ENCODE measurements around the gene JAK3. TPM values are rescaled to one million over a fixed set of nuclear protein-coding genes. Genes with fewer than 3 reads are reported as not detected.

JAK3 gene
- polyA plus RNA-seq, 3 donors: 13.8 to 44.6 (median 34.0) TPM

DNA sequence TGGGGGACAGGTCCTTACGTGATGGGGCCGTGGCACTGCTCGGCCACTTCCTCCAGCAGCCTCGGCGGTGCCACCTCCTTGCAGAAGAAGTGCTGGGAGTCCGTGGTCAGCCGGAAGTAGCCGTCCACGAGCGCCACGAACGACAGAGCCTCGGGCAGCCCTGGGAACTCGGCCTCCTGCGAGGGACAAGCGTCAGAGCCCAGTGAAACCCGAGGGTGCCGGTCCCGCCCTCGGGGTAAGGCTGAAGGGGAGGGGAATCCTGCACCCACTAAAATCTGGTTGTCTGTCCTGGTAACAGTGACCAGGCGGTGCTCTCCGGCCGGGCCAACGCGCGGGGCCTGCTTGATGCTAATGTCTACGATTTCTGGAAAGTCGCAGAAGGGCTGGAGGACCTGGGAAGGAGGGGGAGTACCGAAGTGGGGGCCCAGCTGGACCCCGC, 6.4 kb downstream of the JAK3 start:
- H3K36me3 ChIP-seq (replicated peaks in 1 of 2; ENCODE audit: control insufficient read depth in 1 of 2, insufficient read depth in 2 of 2, low read length in 2 of 2): peaks cover 38 to 62% of the 10 kb centered on the region in 2 donors
- peaks cover 0 to 6% (median 2%) of the 10 kb centered on the region in 3 donors for H3K27me3 Mint-ChIP-seq (ENCODE audit: low read depth in 3 of 3)
- no peak overlapping the region for H2AFZ ChIP-seq (ENCODE audit: insufficient read depth, low read depth, low read length, poor library complexity, severe bottlenecking)
- no peak for DNase-seq
- no peak overlapping the region for H3K27ac ChIP-seq (ENCODE audit: low read depth in 1 of 2, low read length in 2 of 2)
- H3K9me3 Mint-ChIP-seq: no peaks in the 10 kb centered on the region
- intact Hi-C loops (cut with micrococcal nuclease): no loop called here
- H3K27me3 ChIP-seq (ENCODE audit: control insufficient read depth in 2 of 2, insufficient read depth in 2 of 2, low read length in 2 of 2): no peaks in the 10 kb centered on the region
- peaks cover 30% of the 10 kb centered on the region for H3K4me1 Mint-ChIP-seq
- peaks cover 17% of the 10 kb centered on the region for H4K20me1 ChIP-seq (ENCODE audit: insufficient read depth, low read length)
- H3K4me2 ChIP-seq (replicated peaks; ENCODE audit: extremely low read depth, low read length, poor library complexity, severe bottlenecking): no peak overlapping the region
- 83% methylated on average over 20 of the region's 30 CpGs for WGBS (ENCODE audit: insufficient coverage)
- H3K79me2 ChIP-seq (ENCODE audit: insufficient read depth, low read length): no peaks in the 10 kb centered on the region
- TF ChIP-seq, protein P1, sequence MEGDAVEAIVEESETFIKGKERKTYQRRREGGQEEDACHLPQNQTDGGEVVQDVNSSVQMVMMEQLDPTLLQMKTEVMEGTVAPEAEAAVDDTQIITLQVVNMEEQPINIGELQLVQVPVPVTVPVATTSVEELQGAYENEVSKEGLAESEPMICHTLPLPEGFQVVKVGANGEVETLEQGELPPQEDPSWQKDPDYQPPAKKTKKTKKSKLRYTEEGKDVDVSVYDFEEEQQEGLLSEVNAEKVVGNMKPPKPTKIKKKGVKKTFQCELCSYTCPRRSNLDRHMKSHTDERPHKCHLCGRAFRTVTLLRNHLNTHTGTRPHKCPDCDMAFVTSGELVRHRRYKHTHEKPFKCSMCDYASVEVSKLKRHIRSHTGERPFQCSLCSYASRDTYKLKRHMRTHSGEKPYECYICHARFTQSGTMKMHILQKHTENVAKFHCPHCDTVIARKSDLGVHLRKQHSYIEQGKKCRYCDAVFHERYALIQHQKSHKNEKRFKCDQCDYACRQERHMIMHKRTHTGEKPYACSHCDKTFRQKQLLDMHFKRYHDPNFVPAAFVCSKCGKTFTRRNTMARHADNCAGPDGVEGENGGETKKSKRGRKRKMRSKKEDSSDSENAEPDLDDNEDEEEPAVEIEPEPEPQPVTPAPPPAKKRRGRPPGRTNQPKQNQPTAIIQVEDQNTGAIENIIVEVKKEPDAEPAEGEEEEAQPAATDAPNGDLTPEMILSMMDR (IDR thresholded peaks at IDR 0.05): no peak
- H3K4me1 ChIP-seq (ENCODE audit: control insufficient read depth in 1 of 2, insufficient read depth in 2 of 2, low read length in 2 of 2): peaks cover 24 to 30% of the 10 kb centered on the region in 2 donors
- no peak overlapping the region for H3K4me3 Mint-ChIP-seq
- peaks cover 59 to 78% of the 10 kb centered on the region in 2 donors for H3K36me3 Mint-ChIP-seq
- H3K4me3 ChIP-seq (replicated peaks in 1 of 3; ENCODE audit: low read depth in 2 of 3, low read length in 3 of 3): no peak overlapping the region
- no peak overlapping the region for H3K27ac Mint-ChIP-seq
- H3K9me3 ChIP-seq (replicated peaks in 1 of 2; ENCODE audit: control insufficient read depth in 1 of 2, insufficient read depth in 1 of 2, low read length in 2 of 2): no peaks in the 10 kb centered on the region
- no peak overlapping the region for H3K9ac ChIP-seq (ENCODE audit: insufficient read depth, low read length, poor library complexity, severe bottlenecking)

DNA sequence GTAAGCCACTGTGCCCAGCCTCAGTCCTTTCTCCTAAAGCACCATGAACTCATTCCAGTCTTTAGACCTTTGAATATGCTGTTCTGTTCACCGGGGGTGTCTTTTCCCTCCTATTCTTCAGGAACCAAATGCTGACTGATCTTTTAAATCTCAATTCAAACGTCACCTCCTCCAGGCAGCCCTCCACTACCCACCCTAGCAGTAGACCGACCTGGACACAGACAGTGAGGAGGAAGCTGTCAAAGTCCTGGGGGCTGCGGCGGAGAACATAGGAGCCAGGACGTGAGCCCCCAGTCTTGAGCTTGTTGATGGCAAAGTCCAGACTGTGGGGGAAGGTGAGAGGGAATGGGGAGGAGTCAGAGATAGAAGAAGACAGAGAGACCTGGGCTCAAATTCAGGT, 7.8 kb downstream of the JAK3 start:
- H3K4me2 ChIP-seq (replicated peaks; ENCODE audit: extremely low read depth, low read length, poor library complexity, severe bottlenecking): no peak overlapping the region
- Mint-ChIP-seq H3K36me3 (peaks cover 73 to 92% of the 10 kb centered on the region in 2 donors), H3K9me3 (no peaks in the 10 kb centered on the region), H3K27me3 (ENCODE audit: low read depth in 3 of 3) (peaks cover 0 to 6% (median 0%) of the 10 kb centered on the region in 3 donors), H3K27ac (no peak overlapping the region), H3K4me1 (peaks cover 17% of the 10 kb centered on the region), H3K4me3 (no peak overlapping the region)
- intact Hi-C loops (cut with micrococcal nuclease): no loop called here
- no peaks in the 10 kb centered on the region for H3K27me3 ChIP-seq (ENCODE audit: control insufficient read depth in 2 of 2, insufficient read depth in 2 of 2, low read length in 2 of 2)
- peaks cover 11 to 17% of the 10 kb centered on the region in 2 donors for H3K4me1 ChIP-seq (ENCODE audit: control insufficient read depth in 1 of 2, insufficient read depth in 2 of 2, low read length in 2 of 2)
- H3K4me3 ChIP-seq (replicated peaks in 1 of 3; ENCODE audit: low read depth in 2 of 3, low read length in 3 of 3): no peak overlapping the region
- peaks cover 48 to 76% of the 10 kb centered on the region in 2 donors for H3K36me3 ChIP-seq (replicated peaks in 1 of 2; ENCODE audit: control insufficient read depth in 1 of 2, insufficient read depth in 2 of 2, low read length in 2 of 2)
- H2AFZ ChIP-seq (ENCODE audit: insufficient read depth, low read depth, low read length, poor library complexity, severe bottlenecking): no peak overlapping the region
- no peak for DNase-seq
- TF ChIP-seq, protein P1 (IDR thresholded peaks at IDR 0.05): no peak
- WGBS (ENCODE audit: insufficient coverage): 100% methylated on average over 1 of the region's 6 CpGs
- H3K9ac ChIP-seq (ENCODE audit: insufficient read depth, low read length, poor library complexity, severe bottlenecking): no peak overlapping the region
- peaks cover 17% of the 10 kb centered on the region for H4K20me1 ChIP-seq (ENCODE audit: insufficient read depth, low read length)
- no peaks in the 10 kb centered on the region for H3K9me3 ChIP-seq (replicated peaks in 1 of 2; ENCODE audit: control insufficient read depth in 1 of 2, insufficient read depth in 1 of 2, low read length in 2 of 2)
- no peaks in the 10 kb centered on the region for H3K79me2 ChIP-seq (ENCODE audit: insufficient read depth, low read length)
- no peak overlapping the region for H3K27ac ChIP-seq (ENCODE audit: low read depth in 1 of 2, low read length in 2 of 2)
